SK-N-SH (cell line): ENCODE data around the gene COMMD3.

Experiments used
- MXI1 ChIP-seq: IDR thresholded peaks from 2 replicates; pipeline ENCODE4 v1.6.1; 2012; ENCODE audit warnings: mild to moderate bottlenecking, low read depth, low read length, improper control_type of control experiment
- TF ChIP-seq, protein P1 (sequence below): fragments of 200-600 bp; sonication (generic); IDR thresholded peaks from 2 replicates; pipeline ENCODE4 v1.6.1; 2017; ENCODE audit warnings: antibody characterized with exemption, mild to moderate bottlenecking, moderate library complexity
- TF ChIP-seq, protein P2 (sequence below): fragments of 150-350 bp; IDR thresholded peaks from 2 replicates; pipeline ENCODE4 v1.6.1; 2017; ENCODE audit warnings: antibody characterized with exemption, low read length, low read depth, borderline replicate concordance

DNA sequence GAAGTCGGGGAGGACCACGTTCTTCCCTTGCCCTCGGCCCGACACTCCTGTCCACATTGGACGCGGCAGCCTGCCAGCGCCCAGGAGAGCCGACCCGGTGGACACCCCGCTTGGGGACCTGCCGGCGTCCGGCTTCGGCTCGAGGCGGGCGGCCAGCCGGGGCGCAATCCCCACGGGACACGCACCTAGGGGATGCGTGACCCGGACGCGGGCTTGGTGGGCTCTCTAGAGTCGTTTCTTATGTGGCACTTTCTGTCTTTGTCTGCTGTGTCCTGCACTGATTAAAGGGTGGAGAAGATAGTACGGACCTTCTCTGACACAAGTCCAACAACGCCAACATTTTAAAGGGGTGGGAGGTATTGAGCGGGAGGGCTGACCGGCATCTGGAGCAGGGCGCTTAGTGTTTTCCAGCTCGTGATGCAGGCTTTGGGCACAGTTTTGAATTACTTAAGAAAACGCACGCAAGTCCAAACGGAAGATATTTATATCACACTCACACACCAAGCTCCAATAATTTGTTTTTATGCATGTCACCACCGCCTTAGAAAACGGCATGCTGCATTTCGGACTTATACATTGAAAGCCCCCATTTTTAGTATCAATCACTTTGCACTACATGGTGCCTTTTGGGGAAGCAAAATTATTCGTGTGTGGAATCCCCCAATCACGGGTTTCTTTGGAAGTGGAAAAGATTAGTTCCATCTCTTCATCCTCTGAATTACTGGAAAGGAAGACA is 25.2 kb downstream of the COMMD3 start:
- TF ChIP-seq, protein P1, sequence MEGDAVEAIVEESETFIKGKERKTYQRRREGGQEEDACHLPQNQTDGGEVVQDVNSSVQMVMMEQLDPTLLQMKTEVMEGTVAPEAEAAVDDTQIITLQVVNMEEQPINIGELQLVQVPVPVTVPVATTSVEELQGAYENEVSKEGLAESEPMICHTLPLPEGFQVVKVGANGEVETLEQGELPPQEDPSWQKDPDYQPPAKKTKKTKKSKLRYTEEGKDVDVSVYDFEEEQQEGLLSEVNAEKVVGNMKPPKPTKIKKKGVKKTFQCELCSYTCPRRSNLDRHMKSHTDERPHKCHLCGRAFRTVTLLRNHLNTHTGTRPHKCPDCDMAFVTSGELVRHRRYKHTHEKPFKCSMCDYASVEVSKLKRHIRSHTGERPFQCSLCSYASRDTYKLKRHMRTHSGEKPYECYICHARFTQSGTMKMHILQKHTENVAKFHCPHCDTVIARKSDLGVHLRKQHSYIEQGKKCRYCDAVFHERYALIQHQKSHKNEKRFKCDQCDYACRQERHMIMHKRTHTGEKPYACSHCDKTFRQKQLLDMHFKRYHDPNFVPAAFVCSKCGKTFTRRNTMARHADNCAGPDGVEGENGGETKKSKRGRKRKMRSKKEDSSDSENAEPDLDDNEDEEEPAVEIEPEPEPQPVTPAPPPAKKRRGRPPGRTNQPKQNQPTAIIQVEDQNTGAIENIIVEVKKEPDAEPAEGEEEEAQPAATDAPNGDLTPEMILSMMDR, result no peak
- TF ChIP-seq, protein P2, sequence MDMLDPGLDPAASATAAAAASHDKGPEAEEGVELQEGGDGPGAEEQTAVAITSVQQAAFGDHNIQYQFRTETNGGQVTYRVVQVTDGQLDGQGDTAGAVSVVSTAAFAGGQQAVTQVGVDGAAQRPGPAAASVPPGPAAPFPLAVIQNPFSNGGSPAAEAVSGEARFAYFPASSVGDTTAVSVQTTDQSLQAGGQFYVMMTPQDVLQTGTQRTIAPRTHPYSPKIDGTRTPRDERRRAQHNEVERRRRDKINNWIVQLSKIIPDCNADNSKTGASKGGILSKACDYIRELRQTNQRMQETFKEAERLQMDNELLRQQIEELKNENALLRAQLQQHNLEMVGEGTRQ, result no peak
- no peak for TF ChIP-seq MXI1
